HepG2 (cell line): ENCODE results near the gene NDST1. TPM values are rescaled to one million over a fixed set of nuclear protein-coding genes. Genes with fewer than 3 reads are reported as not detected.
A peak's percentile ranks its signal among the peaks of the same experiment; 100 is the strongest.

Source experiments
- GABPB1 ChIP-seq: IDR thresholded peaks from 2 replicates; pipeline ENCODE4 v1.6.1; 2016; ENCODE audit warnings: mild to moderate bottlenecking, missing genetic modification reagents, moderate library complexity, missing compliant biosample characterization
- HIVEP1 ChIP-seq: sonication (generic); formaldehyde crosslinking; IDR thresholded peaks from 2 replicates; pipeline ENCODE4 v1.4.0; 2020; ENCODE audit warnings: mild to moderate bottlenecking, missing genetic modification reagents
- SMC3 ChIP-seq: IDR thresholded peaks from 2 replicates; pipeline ENCODE4 v1.6.1; 2011; ENCODE audit warnings: low read length, improper control_type of control experiment
- polyA plus RNA-seq, 8 experiments: library from polyadenylated mRNA; depleted of rRNA in 3 of 8; stranded (reverse) in 7 of 8; unstranded in 1 of 8; fragments of >200 nt; fragmentation: Illumina TruSeq in 4 of 8; extraction: Trizol in 4 of 8; gene quantifications; 2 replicates each; pipeline versions ENCODE4 v1.2.1 to v1.2.3, GENCODE V29; 2011 to 2016; ENCODE audit warnings: low read depth in 4 of 8, missing spikeins in 1 of 8, mixed read lengths in 1 of 8; ENCODE audit not compliant: insufficient read depth in 1 of 8
- total RNA-seq, 5 experiments: library from RNA; depleted of rRNA; stranded (reverse); fragments of >200 nt; fragmentation: Illumina TruSeq; extraction: Trizol; gene quantifications; 2 replicates each; pipeline ENCODE4 v1.2.3, GENCODE V29; 2016; ENCODE audit warnings: low read depth in 1 of 5
- TF ChIP-seq, protein P1 (sequence below), 2 experiments: sonication (generic) in 1 of 2; formaldehyde crosslinking in 1 of 2; IDR thresholded peaks; 2 replicates each; pipeline versions ENCODE4 v1.6.1 to v1.9.0; 2014 to 2022; ENCODE audit warnings: antibody characterized with exemption in 1 of 2, borderline replicate concordance in 1 of 2, inconsistent platforms in 1 of 2, low read depth in 1 of 2, missing genetic modification reagents in 1 of 2
- TF ChIP-seq, protein P2 (sequence below): sonication (generic); formaldehyde crosslinking; IDR thresholded peaks from 2 replicates; pipeline ENCODE4 v1.4.0; 2020; ENCODE audit warnings: mild to moderate bottlenecking, missing genetic modification reagents
- TF ChIP-seq, protein P3 (sequence below): sonication (generic); formaldehyde crosslinking; conservative IDR thresholded peaks from 2 replicates; pipeline ENCODE4 v1.8.1; 2023; ENCODE audit warnings: missing genetic modification reagents
- TF ChIP-seq, protein P4 (sequence below): sonication (generic); formaldehyde crosslinking; IDR thresholded peaks from 2 replicates; pipeline ENCODE4 v1.4.0; 2020; ENCODE audit warnings: missing genetic modification reagents
- TF ChIP-seq, protein P5 (sequence below): sonication (generic); formaldehyde crosslinking; IDR thresholded peaks from 2 replicates; pipeline ENCODE4 v1.5.1; 2020; ENCODE audit warnings: missing genetic modification reagents, mild to moderate bottlenecking, borderline replicate concordance
- TF ChIP-seq, protein P6 (sequence below): fragments of 450-650 bp; IDR thresholded peaks from 2 replicates; pipeline ENCODE4 v1.6.1; 2017; ENCODE audit warnings: mild to moderate bottlenecking

Gene NDST1
- total and polyA plus RNA-seq, 2 of the 13 experiments (the other 11 are each of a cell fraction or from before 2014, with no cell fraction given) = 23.8 to 26.2 TPM

DNA sequence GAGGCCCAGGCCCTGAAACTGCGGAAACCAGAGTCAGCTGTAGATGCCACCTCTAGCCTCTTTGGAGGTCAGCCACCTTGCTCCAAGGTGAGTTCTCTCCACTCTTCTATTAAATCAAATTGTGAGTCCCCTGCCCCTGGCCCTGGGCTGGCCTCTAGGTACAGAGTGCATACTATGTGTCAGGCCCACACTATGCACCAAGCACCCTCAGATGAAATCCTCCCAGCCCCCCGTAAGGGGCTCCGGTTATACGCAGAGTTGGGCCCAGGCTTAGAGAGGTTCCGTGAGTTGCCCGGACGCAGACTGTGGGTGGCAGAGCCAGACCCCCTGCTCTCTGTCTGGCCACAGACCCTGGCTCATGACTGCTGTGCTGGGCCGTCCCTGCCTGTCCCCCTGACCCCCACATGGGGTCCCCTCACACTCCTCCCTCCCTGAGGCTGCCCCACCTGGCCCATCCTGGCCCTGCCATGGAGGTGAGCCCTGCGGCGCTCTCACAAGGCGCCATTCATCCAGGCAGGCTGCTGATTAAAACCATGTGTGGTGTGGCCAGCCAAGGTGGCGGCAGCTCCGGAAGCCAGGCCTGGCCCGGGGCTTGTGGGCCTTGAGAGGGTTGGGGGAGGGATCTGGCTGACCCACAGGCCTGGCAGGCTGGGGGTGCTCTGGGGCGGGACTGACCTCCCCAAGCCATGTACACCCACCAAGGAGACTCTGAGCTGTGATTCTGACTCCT, 67.1 kb downstream of the NDST1 start (continued):
- TF ChIP-seq, protein P1, sequence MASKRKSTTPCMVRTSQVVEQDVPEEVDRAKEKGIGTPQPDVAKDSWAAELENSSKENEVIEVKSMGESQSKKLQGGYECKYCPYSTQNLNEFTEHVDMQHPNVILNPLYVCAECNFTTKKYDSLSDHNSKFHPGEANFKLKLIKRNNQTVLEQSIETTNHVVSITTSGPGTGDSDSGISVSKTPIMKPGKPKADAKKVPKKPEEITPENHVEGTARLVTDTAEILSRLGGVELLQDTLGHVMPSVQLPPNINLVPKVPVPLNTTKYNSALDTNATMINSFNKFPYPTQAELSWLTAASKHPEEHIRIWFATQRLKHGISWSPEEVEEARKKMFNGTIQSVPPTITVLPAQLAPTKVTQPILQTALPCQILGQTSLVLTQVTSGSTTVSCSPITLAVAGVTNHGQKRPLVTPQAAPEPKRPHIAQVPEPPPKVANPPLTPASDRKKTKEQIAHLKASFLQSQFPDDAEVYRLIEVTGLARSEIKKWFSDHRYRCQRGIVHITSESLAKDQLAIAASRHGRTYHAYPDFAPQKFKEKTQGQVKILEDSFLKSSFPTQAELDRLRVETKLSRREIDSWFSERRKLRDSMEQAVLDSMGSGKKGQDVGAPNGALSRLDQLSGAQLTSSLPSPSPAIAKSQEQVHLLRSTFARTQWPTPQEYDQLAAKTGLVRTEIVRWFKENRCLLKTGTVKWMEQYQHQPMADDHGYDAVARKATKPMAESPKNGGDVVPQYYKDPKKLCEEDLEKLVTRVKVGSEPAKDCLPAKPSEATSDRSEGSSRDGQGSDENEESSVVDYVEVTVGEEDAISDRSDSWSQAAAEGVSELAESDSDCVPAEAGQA (IDR thresholded peaks at IDR 0.05; ENCODE audit: low read depth) = no peak
- TF ChIP-seq, protein P1 (CRISPR knock-in tag; IDR thresholded peaks at IDR 0.05; ENCODE audit: borderline replicate concordance) = no peak
- TF ChIP-seq, protein P2, sequence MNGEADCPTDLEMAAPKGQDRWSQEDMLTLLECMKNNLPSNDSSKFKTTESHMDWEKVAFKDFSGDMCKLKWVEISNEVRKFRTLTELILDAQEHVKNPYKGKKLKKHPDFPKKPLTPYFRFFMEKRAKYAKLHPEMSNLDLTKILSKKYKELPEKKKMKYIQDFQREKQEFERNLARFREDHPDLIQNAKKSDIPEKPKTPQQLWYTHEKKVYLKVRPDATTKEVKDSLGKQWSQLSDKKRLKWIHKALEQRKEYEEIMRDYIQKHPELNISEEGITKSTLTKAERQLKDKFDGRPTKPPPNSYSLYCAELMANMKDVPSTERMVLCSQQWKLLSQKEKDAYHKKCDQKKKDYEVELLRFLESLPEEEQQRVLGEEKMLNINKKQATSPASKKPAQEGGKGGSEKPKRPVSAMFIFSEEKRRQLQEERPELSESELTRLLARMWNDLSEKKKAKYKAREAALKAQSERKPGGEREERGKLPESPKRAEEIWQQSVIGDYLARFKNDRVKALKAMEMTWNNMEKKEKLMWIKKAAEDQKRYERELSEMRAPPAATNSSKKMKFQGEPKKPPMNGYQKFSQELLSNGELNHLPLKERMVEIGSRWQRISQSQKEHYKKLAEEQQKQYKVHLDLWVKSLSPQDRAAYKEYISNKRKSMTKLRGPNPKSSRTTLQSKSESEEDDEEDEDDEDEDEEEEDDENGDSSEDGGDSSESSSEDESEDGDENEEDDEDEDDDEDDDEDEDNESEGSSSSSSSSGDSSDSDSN (CRISPR knock-in tag) = peak; percentile 8; the same call in 1 of the 2 replicates
- TF ChIP-seq, protein P3, sequence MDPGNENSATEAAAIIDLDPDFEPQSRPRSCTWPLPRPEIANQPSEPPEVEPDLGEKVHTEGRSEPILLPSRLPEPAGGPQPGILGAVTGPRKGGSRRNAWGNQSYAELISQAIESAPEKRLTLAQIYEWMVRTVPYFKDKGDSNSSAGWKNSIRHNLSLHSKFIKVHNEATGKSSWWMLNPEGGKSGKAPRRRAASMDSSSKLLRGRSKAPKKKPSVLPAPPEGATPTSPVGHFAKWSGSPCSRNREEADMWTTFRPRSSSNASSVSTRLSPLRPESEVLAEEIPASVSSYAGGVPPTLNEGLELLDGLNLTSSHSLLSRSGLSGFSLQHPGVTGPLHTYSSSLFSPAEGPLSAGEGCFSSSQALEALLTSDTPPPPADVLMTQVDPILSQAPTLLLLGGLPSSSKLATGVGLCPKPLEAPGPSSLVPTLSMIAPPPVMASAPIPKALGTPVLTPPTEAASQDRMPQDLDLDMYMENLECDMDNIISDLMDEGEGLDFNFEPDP = 0 out of 2 replicates have a peak, but pooled peaks have one; percentile 33
- TF ChIP-seq SMC3 (no peak), HIVEP1 (no peak), GABPB1 (CRISPR knock-in tag) (peak; percentile 21; the same call in 1 of the 2 replicates)
- TF ChIP-seq, protein P4, sequence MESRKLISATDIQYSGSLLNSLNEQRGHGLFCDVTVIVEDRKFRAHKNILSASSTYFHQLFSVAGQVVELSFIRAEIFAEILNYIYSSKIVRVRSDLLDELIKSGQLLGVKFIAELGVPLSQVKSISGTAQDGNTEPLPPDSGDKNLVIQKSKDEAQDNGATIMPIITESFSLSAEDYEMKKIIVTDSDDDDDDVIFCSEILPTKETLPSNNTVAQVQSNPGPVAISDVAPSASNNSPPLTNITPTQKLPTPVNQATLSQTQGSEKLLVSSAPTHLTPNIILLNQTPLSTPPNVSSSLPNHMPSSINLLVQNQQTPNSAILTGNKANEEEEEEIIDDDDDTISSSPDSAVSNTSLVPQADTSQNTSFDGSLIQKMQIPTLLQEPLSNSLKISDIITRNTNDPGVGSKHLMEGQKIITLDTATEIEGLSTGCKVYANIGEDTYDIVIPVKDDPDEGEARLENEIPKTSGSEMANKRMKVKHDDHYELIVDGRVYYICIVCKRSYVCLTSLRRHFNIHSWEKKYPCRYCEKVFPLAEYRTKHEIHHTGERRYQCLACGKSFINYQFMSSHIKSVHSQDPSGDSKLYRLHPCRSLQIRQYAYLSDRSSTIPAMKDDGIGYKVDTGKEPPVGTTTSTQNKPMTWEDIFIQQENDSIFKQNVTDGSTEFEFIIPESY (CRISPR knock-in tag) = peak; percentile 70
- TF ChIP-seq, protein P5, sequence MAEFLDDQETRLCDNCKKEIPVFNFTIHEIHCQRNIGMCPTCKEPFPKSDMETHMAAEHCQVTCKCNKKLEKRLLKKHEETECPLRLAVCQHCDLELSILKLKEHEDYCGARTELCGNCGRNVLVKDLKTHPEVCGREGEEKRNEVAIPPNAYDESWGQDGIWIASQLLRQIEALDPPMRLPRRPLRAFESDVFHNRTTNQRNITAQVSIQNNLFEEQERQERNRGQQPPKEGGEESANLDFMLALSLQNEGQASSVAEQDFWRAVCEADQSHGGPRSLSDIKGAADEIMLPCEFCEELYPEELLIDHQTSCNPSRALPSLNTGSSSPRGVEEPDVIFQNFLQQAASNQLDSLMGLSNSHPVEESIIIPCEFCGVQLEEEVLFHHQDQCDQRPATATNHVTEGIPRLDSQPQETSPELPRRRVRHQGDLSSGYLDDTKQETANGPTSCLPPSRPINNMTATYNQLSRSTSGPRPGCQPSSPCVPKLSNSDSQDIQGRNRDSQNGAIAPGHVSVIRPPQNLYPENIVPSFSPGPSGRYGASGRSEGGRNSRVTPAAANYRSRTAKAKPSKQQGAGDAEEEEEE (CRISPR knock-in tag) = no peak
- TF ChIP-seq, protein P6, sequence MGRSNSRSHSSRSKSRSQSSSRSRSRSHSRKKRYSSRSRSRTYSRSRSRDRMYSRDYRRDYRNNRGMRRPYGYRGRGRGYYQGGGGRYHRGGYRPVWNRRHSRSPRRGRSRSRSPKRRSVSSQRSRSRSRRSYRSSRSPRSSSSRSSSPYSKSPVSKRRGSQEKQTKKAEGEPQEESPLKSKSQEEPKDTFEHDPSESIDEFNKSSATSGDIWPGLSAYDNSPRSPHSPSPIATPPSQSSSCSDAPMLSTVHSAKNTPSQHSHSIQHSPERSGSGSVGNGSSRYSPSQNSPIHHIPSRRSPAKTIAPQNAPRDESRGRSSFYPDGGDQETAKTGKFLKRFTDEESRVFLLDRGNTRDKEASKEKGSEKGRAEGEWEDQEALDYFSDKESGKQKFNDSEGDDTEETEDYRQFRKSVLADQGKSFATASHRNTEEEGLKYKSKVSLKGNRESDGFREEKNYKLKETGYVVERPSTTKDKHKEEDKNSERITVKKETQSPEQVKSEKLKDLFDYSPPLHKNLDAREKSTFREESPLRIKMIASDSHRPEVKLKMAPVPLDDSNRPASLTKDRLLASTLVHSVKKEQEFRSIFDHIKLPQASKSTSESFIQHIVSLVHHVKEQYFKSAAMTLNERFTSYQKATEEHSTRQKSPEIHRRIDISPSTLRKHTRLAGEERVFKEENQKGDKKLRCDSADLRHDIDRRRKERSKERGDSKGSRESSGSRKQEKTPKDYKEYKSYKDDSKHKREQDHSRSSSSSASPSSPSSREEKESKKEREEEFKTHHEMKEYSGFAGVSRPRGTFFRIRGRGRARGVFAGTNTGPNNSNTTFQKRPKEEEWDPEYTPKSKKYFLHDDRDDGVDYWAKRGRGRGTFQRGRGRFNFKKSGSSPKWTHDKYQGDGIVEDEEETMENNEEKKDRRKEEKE = no peak
